Measurements from ENCODE around the gene AKAP13.

GRCh38 chr15:85692873-85693272, 312.5 kb downstream of the AKAP13 start:
- TF ChIP-seq POLR2A (IDR thresholded peaks at IDR 0.05) (no peak), CTCF (IDR thresholded peaks at IDR 0.05) (no peak), EP300 (IDR thresholded peaks at IDR 0.05) (no peak), POLR2AphosphoS5 (IDR thresholded peaks at IDR 0.05) (no peak)
